HL-60/S4 treated with phorbol 12-myristate 13-acetate at 8.2 ng/mL for 4 days and 3 days (cell line): ENCODE results near the gene TNK2.

ENCODE experiments used
- in situ Hi-C: fragments of 300-500 bp; cut with MboI; formaldehyde crosslinking; loops from 2 replicates; pipeline ENCODE4 v1.15.0; 2022; ENCODE audit warnings: low sequenced_read_pairs

TNK2 gene

DNA sequence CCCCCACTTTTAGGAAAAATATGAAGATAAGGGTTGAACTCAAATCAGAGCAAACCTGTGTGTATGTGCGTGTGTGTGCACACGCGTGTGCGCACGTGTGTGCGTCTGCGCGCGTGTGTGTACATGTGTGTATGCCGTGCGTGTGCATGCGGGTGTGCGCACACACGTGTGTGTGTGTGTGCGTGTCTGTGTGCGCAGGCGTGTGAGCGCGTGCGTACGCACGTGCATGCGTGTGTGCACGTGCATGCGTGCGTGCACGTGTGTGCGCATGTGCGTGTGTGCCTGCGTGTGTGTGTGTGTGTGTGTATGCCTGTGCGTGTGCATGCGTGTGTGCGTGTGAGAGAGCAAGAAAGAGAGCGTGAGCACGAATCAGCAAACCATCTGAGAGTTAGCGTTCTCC is 20.7 kb downstream of the TNK2 start:
- in situ Hi-C loops, result no loop called here

DNA sequence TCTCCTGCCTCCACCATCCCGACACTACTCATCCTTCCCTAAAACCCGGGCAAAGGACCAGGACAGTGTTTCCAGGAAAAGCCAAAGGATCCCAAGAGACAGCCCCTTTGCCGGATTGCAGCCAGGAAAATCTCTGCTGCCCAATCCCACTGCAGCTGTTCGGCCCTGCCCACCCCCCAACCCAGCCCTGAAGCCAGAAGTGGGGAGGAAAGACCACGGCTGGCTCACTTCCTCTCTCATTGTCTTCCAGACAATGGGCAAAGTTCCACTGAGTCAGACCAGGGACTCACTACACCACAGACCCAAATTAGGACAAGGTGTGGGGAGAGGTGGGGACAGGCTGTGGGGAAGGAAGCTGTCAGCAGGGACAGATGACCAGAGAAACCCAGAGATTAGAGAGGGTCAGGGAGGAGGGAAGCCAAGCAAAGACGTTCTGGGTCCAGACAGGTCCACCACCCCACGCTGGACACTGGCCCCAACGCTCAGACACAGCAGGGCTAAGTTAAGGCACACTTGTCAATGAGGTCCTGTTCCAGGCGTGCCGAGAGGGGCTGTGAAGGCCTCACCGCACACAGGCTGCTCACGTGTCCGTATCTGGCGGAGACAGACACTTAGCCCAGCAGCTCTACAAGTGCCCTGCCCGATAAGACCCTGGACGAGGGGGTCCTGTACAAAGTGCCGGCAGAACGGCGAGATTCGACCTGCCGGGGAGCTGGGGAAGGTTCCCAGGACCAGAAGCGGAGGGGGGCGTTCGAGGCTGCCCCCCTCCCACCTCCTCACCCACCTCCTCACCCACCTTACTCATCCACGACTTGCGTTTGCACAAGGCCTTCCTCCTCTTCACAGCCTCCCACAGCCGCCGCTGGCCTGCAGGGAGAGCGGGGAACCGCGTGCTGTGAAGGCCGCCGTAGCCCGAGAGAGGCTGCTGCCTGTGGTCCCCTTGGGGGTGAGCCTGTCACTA is 21.9 kb downstream of the TNK2 start:
- in situ Hi-C loops, result no loop called here

DNA sequence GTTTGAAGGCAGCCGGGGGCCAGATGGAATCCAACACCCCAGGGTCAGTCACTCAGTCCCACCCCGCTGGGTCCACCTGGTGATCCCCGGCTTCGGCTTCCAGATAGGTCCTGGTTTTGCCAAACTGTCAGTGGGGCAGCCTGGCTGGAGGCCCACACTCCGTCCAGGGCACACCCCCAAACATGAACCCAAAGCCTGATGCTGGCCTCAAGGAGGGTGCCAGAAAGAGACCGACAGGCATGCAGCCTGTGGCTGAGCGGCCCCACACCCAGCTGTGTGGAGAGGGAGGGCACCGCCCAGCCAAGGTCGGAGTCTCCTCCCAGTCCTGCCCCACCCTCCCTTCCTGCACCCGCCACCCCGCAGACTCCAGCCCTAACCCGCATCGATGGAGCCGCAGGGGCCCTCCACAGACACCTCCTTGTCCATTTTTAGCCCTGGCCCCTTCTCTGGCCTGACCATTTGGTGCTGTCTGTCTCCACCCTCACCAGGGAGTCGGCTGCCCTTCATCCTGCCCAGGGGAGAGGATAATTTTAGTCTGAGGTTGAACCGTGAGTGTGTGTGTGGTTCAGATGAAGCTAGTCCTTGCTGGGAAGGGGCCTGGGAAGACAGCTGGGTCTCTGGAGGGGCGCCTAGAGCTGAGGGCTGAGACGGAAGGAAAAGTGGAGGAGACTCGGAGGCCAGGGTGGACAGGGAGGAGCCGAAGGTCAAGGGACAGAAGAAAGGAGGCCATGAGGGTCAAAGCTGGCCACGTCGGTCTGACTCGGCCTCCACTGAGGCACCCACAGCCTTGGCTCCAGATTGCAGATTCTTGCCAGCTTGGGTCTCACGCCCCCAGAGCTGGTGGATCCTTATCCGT is 23.1 kb downstream of the TNK2 start:
- in situ Hi-C loops, result no loop called here

DNA sequence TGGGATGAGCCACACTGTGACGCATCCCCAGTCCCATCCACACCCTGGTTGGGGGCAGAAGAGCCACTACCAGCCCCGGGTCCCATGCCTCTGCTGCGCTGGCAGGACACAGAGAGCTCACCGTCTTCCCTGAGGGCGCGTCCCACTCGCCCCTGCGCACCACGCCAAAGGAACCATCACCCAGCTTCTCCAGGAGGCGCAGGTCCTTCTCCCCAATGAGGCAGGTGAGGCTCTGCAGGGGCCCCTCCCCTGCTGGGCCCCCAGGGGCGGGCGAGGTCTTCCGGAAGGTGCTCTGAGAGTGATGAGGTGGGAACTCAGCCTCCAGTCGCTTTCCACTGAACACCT is 23.7 kb downstream of the TNK2 start:
- in situ Hi-C loops, result no loop called here

DNA sequence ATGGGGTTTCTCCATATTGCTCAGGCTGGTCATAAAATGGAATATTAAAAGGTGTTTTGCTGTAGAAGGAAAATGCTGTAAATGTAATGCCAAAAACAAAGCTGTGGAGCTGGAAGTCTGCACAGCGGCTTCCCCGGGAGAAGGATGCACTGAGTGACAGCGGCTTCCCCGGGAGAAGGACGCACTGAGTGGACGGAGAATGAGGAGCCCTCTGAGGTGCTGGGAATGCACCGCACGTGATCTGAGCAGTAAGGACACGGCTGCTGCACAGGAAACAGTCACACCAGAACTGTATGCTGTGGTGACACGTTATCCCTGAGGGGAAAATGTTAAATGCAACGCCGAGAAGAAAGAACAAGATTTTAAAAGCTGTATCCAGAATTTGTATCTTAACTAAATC is 24.6 kb downstream of the TNK2 start:
- in situ Hi-C loops, result no loop called here

DNA sequence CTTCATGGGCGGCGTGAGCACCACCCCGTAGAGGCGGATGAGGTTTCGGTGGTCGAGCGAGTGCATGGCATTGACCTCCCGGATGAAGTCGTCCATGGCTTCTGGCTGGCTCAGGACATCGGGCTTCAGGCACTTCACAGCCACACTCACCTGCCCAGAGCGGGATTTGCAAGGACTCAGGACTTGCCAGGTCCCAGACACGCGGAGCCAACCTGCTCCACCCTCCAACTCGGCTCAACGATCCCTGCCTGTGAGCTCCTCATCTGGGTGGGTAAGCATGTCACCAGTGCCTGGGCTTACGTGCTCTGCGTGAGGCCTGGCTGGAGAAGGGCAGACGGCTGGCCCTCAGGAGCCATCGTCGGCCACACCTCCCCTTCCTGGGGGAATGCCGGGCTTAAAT is 25.2 kb downstream of the TNK2 start:
- in situ Hi-C loops, result no loop called here

DNA sequence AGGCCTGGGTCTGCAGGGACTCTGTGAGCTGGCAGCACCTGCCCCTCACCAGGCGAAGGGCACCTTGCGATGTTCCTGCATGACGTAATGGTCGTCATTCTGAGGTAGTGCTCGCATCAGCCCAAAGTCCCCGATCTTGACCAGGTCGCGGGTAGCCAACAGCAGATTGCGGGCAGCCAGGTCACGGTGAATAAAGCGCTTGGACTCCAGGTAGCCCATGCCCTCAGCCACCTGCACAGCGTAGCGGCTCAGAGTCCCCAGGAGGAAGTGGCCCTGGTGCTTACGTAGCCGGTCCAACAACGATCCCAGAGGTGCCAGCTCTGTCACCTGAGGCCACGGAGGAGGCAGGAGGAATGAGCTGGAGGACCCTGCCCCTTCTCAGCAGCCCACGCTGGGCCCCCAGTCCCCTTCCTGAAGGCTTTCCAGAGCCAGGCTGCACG is 26.3 kb downstream of the TNK2 start:
- in situ Hi-C loops, result no loop called here

DNA sequence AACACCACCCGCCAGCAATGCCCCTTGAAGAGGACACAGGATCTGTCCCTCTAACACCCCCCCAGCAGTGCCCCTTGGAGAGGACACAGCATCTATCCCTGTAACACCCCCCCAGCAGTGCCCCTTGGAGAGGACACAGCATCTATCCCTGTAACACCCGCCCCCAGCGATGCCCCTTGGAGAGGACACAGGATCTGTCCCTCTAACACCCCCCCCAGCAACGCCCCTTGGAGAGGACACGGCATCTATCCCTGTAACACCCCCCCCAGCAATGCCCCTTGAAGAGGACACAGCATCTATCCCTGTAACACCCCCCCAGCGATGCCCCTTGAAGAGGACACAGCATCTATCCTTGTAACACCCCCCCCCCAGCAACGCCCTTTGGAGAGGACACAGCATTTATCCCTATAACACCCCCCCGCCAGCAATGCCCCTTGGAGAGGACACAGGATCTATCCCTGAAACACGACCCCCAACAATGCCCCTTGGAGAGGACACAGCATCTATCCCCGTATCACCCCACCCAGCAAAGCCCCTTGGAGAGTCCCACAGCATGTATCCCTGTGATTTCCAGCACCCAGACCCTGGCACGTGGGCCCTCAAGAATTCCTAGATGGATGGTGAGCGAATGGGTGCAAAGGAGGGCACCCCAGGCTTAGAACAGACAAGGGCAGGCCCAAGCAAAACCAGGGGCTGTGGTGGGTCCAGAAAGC is 26.9 kb downstream of the TNK2 start:
- in situ Hi-C loops, result no loop called here

DNA sequence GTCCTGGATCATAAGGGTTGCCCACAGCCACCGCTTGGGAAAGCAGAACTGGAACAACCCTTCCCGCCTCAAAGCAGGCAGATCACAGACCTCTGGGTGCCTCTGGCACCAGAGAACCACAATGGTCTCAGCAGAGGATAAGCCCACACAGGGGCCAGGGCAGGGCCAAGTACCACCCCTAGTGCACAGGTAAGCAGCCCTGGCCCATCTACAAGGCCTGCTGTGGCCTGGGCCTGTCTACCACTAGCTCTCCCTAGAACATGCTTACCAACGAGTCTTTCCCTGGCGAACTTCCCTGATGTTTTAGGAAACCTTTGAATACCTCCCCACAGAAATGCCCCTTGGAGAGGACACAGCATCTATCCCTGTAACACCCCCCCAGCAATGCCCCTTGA is 28.3 kb downstream of the TNK2 start:
- in situ Hi-C loops, result no loop called here

DNA sequence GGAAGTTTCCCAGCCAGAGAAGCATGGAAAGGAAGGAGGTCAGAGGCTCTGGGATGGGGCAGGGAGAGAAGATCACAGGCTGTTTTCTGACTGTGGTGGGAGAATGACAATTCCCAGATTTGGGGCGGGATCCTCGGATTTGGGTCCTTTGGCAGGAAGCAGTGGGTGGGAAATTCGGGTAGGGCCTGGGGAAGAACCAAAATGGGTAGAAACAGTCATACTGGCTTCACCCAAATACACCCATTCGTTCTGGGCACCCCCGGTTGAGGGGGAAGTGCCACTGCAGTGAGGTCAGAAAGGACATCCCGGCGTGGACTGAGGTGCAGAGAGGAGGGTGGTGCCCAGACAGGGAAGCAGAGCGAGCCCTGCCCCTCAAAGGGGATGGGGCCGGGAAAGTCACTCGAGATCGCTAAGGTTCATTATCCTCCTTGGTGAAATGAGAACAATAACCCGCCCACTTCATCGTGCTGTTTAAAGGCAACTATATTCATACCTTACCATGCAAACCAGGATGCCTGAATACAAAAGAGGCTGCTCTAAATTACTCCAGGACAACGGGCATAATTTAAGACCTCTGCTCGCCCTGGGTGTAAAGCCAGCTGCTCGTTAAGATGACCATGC is 28.8 kb downstream of the TNK2 start:
- in situ Hi-C loops, result no loop called here

DNA sequence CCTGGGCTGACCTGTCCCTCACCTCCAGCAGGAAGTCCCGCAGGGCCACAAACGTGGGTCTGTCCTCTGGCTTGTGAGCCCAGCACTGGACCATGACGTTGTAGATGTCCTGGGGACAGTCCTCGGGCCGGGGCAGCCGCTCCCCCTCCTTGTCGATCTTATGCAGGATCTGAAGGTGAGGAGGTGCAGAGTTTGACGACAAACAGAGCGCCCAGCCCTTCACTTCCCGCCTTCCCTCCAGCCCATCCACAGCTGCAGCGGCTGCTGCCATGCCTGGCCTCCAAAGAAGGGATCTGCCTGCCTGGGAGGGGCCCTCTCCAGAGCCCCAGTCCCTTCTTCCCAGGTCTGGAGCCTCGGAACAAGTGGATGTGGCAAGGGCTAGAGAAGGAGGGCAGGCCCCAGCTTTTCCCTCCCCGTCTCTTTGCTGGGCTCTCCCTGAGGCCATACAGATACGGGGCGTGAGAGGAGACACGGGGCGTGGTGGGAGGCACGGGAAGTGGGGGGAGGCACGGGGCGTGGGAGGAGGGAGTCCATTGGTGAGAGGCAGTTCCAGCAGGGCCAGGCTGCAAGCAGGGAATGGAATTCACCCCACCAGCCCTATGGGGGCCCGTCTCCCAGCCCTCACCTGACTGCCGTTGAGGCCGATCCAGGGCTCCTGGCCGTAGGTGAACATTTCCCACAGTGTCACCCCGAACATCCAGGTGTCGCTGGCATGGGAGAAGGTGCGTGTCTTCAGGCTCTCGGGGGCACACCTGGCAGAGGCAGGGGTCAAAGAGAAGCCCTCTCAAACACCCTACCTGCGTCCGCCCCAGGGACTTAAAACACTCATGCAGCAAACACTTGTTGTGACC is 29.7 kb downstream of the TNK2 start:
- in situ Hi-C loops, result no loop called here

DNA sequence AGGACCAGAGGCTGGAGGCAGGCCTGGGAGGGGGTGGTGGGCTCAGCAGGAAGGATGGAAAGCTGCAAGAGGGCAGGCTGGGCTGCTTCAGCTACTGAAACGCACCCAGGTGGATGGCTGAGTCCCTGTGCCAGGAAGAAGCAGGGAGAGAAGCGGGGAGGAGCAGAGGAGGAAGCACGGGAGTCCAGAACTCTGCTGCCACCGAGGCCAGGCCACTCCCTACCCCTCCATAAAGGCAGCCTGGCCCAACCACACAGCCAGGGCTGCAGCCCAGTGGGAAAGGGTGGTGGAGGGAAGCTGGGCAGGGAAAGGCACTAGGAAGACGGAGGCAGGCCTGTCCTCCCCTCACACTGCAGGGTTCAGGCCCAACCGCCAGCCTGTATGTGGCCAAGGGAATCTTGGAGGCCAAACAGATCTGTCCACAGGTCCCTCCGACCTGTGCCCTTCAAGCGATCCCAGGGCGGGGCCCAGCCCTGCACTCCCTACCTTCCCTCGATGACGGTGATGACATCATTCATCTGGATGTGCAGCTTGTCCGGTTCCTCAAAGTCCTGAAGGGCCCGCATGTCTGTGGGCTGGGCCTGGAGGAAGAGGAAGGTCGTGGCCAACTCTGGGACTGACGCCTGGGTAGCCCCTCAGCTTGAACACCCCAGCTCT is 30.5 kb downstream of the TNK2 start:
- in situ Hi-C loops, result no loop called here

DNA sequence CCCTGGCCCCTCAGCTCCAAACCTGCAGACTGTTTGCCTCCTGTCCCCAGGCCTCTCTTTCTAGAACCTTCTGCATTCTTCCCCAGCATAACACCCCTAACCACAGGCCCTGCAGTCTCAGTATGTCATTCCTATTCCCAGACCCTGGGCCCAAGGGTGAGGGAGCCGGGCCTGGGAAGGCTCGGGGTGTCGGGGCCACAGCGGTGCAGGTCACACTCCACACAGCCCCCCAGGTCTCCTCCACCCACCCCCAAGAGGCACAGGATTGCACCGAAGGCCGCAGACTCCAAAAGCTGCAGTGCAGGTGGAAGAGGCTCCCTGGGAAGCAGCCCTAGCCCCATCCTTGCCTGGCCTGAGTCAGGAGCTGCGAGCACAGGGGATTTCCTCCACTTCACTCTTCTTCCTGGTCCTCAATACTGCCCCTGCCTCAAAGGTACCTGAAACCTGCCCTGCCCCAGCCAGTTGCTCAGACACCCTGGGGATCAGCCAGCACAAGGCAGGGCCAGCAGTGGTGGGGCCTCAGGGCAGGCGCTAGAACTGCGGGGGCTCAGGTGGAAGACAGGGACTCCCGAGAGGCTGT is 31.1 kb downstream of the TNK2 start:
- in situ Hi-C loops, result no loop called here

DNA sequence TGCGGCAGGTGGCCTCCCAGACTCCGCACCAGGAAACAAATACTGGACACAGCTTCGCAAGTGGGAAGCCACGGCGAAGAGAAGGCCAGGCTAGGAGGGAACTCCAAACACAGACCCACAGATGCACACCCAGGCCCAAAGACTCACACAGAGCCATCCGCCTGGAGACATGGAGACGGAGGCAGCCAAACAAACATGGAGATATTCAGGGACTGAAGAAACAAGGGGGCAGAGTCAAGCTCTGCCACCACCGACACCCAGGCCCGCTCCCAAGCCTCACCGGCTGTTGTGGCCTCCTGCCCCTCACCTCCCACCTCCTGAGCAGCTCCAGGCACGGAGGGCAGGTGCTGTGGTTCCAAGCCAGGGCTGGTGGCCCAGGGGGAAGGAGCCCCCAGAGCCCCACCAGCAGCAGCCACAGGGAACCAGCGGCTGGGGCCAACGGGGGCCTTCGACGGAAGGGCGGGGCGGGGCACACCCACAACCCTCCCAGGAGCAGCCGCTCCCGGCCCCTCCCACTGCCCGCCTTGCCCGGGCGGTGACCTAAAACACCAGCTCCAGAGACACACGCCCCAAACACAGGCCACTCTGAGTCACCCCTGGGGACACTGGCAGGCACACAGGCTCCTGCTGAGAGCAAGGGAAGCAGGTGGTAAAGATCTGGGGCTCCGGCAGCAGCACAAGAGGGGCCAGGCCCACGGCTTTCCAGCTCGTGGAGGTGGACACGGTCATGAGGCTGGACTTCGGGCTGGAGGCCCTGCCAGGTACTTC is 31.9 kb downstream of the TNK2 start:
- in situ Hi-C loops, result no loop called here

DNA sequence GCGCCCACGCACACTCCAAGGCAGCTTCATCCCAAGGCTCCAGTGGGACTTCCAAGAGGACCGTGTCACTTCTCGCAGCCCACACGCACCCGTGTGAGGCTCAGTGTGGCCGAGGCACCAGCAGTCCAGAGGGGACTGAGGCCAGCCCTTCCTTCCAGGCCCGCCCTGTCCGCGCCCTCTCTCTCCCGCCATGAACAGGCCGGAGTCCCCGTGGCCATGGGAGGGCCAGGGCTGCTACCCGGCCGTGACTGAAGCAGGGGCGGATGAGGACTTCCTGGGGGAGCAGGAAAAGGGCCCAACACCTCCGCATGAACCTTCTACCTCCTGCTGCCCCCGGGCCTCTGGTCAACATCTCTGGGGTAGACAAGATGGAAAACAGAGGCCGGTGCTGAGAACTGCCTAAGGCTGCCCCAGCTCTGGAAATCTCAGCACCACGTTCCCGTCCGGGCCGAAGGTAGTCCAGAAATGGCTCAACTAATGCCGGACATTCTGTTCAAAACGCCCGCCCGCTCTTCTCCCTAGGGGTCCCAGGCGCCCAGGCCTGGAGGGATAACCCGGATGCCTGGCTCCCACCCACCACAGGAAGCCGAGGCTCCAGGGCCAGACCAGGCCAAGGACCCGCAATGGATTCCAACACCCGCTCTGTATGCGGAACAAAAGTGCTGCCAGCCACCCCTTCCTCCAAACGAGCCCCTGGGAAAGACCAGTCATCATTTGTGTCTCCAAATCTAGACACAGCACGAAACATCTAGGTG is 32.7 kb downstream of the TNK2 start:
- in situ Hi-C loops, result no loop called here

DNA sequence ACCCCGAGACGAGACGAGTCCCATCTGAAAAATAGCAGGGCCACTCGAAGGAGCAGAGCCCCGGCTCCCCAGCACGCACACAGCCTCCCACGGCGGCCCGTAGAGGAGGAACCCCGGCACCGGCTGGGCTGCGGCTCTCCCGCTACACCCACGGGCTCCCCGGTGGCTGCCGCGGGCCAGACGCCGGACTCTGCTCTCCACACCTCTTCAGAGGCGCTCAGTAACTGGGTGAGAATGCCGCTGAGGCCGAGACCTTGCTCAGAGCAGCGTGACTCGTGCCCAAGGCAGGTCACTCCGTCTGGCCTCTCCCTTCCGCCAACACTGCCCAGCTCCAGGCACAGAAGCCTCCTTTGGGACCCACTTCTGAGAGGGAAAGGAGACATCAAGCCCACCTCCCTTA is 34.4 kb downstream of the TNK2 start:
- in situ Hi-C loops, result no loop called here

DNA sequence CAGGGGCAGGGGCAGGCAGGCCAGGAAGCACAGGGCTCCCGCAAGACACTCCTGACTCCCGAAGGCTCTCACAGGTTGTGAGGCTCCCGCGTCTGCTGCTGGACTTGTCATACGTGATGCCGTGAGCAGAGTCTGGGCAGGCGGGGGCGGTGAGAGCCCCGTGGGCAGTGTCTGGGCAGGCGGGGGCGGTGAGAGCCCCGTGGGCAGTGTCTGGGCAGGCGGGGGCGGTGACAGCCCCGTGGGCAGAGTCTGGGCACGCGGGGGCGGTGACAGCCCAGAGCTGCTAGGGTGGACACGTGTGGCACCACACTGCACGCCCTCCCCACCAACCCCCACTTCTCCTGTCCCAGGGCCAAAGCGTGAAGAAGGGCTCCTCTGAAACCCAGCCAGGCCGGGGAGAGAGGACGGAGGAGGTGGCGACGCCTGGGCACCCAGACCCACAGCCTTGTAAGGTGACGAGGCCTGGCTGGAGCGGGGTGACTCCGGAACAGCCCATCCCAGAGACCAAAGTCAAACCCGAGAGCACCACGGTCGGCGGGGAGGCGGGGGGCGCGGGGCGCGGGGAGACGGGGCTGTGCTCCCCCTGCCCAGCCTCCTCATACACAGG is 35.0 kb downstream of the TNK2 start:
- in situ Hi-C loops, result no loop called here
